ENCODE results near the gene RAPSN.

The RAPSN gene

DNA sequence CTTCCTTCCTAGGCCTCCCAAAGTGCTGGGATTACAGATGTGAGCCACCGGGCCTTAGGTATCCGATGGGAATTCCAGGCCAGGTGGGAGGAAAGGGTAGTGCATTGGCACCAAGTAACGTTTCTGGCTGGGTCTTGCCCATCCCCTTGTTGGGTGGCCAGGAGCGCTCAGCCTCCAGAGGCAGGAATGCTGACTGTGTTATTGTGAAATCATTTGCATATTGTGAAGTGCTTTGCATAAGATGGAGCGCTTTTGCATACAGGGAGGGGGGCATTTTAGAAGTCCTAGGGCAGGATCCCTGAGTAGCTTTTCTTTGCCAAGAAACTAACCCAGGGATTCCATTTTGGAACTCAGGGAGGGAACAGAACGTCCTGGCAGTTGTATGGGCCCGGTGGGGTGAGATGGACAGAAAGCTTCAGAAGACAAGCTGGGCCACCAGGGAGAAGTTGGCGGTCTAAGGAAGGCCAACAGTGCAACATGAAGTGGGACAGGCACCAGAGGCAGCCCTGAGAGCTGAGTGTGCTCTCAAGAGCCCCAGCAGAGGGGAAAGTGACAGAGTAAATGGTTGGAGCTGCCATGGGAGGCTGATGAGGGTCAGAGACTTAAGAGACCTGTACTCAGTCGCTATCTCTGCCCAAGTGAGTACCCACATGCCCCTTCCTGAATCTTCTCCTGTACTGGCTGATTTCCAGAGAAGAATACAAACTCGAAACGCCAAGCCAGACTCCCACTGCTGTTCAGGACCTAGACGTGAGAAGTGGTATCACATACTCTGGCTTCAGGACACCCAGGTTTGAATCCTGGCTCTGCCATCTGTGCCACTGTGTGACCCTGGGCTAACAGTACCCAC lies 41.8 kb downstream of the RAPSN start:
- no peak for FAIRE-seq

DNA sequence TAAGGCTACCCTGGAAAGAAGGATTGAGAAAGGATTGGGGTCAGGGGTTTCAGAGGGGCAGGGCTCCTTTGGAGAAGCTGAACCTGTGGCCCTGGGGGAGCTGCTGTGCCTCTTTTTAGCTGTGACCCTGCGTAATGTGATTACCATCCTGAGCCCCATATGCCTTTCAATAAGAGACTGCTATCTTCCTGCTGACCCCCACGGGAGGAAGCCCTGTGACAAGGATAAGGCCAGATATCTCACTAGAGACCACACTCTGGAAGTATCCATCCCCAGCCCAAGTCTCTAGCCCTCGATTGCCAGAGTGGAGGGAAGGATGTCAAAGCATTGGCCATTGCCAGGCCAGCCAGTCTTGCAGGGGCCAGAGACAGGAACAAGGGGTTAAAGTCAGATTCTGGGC lies 45.4 kb downstream of the RAPSN start:
- no peak for FAIRE-seq

DNA sequence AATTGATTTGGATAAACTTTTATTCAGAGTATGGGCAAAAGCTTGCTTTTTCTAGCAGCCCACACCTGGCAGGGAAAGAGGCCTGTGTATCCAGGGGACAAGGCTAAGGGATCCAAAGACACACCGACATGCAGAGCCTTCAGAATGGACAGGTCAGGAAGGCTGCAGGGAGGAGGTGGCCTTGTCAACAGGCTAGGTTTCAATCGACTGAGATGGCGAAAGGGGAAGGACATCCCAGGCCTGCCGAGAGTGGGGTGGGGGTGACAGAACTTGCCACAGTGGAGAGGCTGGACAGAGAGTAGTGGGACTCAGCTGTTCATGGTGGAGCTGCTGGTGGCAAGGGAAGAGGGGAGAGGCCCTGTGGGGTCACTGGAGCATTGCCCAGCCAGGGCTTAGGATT lies 45.8 kb downstream of the RAPSN start:
- FAIRE-seq, result no peak

DNA sequence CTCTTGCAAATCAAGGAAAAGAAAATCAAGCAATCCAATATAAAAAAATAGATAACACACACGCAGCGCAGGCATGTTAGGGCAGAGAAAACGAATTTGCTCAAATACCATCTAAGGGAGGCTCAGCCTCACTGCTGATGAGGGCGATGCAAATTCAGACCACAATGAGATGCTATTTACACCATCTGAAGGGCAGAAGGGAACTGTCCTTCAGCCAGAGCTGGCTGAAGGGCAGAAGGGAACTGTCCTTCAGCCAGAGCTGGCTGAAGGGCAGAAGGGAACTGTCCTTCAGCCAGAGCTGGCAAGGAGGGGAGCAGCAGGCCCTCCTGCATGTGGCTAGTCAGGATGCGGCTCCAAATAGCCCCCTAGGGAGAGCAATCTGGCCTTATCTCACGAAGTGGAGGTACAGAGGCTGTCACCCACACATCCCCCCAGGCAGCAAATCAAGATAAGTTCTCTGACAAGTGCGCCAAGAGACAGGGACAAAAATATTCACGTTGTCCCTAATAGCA lies 48.1 kb downstream of the RAPSN start:
- FAIRE-seq, result no peak

DNA sequence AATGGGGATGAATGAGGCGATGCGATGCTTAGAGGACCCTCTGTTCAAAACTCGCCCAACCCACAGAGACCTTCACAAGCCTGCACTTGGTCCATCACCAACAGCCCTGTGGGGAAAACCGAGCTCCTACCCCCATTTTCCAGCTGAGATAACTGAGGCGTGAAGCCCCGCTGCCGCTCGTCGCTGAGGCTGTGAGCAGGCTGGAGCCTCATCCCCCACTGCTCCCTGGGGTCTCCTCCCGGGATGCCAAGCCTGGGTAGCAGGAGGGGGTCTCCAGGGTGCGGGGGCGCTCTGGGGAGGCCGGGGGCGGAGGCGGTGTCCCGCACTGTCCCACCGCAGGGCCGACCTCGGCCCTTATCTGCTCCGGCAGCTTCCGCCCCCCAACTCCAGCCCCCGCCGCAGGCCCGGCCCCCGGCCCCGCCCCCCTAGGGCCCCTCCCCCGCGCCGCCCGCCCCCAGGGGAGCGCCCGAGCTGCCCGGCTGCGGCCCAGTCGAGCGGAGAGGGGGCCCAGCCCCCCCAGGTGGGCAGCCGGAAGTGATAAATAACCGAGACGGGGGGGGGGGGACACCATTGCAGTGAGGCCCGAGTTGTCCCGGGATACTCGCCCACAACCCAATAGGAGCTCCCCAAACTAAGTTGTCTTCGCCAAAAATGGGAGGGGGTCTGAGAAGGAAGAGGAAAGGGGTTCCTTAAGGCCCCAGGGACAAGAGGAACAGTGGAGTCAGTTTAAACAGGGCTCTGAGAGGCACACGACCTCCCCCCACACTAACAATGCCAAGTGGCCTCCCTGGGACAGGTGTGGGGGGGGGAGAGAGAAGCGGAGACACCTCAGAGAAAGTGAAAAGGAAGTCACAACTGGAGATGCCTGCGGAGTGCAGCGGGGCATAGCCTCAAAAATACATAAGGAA lies 48.8 kb downstream of the RAPSN start:
- no peak for FAIRE-seq

DNA sequence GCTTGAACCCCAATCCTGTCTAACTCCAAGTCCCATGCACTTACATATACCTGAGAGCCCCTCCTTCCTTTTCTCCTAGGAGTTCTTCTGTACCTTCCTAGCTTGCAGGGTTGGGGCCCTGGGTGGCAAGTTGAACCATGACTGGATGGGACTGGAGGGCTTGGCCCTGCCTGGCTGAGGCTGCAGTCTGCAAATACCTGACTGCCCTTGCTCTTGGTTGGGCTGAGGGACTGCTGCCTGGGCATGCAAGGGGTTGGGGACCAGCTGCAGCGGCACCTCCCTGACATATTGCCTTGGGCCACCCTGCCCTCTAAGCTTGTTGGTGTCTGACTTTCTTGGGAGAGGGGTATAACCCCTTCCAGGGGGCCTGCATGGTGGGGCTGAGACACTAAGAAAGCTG lies 50.4 kb downstream of the RAPSN start:
- FAIRE-seq, result no peak

DNA sequence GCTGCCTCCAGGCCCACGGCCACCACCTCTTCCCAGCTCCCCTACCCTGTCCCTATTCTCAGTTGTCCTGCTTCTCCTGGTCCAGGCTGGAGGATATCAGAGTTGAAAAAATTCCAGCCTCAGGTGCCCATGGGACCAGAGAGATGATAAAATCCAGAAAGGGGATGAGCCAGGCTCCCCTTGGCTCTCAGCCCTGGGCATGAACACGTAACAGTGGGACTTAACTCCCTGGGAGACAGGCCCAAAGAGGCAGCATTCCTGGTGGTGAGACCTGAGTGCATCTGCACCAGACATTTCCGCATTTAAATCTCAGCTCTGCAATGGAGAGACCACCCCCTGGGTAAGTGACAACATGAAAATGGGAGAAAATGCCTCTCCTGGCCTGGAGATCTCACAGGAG lies 50.9 kb downstream of the RAPSN start:
- FAIRE-seq, result no peak

DNA sequence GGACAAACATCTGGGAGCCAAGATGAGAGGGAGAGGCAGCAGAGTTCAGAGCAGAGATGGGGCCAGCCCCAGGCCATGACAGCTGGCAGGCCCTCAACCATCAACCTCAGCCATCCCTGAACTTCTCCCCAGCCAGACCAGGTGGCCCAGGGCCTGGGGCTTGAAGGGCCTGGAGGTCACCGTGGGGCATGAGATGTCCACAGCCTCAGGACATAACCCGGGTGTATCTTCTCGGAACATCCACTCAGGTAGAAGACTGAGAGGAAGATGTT lies 53.0 kb downstream of the RAPSN start:
- no peak for FAIRE-seq

DNA sequence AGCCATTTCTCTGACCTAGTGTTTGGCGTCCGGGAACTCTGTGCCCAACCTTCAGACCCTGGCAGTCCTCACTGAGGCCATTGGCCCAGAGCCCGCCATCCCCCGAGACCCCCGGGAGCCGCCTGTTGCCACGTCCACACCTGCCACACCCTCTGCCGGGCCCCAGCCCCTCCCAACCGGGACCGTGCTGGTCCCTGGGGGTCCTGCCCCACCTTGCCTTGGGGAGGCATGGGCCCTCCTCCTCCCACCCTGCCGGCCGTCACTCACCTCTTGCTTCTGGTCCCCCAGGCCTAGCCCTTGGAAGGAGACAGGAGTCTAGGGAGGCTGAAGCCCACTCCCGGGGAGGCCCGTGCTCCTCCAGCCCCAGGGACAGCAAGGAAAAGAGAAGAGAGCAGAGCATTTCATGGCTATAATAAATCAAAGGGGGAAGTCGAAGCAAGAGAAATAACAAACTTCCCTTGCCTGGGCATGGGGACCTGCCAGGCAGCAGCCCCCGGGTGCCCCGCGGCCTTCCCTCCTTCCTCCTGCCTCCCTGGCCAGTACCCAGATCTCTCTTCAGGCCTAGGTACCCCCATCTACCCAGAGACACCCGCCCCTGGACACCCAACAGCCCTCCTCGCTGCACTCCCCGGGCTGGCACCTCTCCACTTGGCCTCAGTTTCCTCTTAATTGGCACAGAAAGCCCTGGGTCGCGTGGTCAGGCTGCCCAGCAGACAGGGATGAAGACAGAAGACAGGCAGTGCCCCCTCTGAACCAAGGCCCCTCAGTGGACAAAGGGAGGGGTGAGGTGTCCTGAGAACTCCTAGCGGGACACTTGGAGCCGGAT lies 53.5 kb downstream of the RAPSN start:
- no peak for FAIRE-seq

DNA sequence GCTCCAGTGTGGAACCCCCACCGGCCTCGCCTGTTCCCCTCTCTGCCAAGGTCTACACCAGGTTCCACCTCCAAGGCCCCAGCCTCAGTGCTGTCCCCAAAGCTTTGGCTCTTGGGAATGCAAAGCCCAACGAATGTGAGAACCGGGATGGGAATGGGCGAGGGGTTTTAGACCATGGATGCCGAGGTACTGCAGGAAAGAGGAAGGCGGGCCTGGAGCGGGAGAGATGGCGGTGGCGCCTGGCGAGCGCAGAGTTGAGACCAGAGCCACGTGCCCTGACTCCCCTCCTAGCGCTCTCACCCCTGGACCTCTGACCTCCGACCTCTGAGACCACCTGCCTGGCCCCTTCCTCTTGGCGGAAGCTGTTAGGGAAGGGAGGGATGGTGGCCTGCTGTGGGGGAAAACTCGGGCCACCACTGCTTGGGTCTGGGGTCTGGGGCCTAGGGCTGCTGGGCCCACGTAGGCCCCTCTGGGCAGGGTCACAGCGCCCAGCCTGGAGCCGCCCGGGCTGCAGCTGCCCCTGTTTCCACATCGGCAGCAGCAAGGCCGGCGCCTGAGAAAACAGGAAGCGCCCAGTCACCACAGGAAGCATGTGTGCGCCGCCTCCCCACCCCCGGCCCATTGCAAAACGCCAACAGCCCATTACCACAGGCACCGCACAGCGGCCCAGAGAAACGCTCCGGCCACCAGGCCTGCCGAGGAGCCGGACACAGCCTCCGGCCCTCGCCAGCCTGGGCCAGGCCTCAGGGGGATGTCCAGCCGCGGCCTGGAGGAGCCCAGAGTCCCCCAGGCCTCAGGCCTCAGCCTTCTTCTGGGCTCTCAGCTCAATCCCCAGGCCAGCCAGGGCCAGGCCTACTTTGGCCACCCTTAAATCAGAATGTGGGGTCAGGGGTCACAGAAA lies 54.4 kb downstream of the RAPSN start:
- FAIRE-seq, result no peak

DNA sequence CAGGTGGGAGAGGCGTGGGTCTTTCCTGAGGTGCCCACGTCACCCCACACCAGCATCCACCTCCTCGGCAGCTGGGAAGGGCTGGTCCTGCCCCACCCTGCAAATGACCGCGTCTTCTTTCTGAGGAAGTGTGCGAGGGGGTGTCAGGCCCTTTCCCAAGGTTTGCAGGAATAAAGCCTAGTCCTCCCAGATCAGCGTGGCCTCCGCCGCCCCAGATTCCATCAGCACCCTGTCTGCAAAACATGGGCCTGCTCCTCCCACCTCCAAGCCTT lies 55.0 kb downstream of the RAPSN start:
- no peak for FAIRE-seq

DNA sequence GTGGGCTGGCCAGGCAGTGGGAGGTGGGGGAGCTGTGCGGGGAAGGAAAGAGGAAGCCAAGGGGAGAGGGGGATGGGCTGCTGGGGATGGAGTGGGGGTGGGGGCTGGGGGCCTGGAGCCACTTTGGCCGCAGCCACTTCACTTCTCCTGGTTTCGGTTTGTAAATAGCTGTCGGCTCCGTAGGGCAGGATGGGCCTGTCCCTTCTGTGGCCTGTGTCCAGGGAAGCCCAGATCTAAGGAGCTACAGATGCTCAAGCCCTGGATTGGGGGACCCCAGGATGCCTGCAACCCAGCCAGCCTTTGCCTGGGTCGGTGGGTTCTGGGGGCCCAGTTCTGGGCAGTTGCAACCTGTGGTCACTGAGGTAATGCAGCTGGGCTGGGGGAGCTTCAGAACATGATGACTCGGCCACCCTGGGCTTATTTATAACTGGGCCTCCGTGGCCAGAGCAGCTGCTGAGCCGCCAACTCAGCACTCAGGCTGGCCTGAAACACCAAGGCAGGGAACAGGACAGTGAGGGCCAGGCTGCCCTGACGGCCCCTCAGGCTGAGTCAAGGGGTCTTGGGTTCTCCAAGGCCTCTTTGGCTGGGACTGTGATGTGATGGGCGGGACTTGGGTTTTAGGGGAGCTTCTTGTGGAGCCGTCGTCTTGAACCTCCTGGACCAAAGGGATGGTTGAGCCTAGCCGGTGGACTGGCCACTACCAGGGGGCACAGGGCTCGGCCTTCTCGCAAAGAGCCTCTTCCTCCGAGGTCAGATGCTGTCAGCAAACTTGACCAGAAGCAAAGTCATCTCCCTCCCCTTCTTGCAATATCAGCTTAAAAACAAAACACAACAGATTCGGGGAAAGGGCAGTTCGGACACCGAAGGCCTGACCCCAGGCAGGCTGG lies 55.5 kb downstream of the RAPSN start:
- no peak for FAIRE-seq

DNA sequence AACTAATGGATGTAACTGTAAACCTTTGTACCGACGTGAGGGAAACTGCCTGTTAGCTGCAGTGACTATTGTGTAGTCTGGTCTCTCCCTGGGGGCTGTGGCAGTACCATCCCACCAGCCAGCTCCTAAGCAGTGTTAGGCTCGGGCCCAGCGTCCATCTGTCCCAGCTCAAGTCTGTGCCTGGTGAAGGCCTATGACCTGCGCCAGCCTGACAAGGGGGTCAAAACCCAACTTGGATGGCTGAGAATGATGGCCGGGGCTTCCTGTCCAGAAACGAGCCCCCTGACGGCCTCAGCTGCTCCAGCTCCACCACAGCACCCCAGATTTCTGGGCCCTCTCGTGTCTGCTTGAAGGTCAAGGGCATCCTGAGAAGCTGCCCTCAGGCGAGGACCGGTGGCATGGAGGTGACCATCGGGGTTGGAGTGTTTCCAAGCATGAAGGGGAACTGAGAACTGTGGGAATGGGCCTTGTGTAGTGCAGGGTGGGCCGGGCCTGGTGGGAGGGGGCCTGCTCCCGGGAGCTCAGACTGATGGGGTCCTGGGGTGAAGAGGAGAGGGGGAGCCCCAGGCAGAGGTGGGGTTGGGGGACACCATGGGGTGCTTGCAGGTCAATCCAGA lies 56.3 kb downstream of the RAPSN start:
- no peak for FAIRE-seq

DNA sequence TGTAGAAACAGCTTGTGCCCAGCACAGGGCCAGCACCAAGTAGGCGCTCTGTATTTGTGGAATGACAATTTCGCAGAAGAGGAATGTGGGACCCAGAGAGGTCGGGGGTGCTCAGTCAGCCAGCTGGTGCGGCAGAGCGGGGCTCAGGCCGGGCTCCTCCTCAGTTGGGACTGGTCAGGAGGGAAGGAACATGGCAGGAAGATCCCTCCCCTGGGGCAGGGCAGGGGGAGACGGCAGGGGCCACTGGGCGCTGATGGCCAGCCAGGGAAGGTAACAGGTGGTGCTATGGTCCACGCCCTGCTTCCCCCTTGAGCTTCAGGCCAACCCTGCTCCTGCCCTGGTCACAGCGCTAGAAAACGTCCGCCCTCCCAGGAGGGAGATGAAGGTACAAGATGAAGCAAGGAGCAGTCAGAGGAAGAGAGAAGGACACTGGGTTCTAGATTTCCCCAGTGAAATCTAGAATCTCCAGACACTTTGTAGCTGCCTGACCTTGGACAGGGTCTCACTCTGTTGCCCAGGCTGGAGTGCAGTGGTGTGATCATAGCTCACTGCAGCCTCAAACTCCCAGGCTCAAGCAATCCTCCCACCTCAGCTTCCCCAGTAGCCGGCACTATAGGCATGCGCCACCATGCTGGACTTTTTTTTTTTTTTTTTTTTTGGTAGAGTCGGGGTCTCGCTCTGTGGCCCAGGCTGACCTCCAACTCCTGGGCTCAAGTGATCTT lies 57.1 kb downstream of the RAPSN start:
- no peak for FAIRE-seq

DNA sequence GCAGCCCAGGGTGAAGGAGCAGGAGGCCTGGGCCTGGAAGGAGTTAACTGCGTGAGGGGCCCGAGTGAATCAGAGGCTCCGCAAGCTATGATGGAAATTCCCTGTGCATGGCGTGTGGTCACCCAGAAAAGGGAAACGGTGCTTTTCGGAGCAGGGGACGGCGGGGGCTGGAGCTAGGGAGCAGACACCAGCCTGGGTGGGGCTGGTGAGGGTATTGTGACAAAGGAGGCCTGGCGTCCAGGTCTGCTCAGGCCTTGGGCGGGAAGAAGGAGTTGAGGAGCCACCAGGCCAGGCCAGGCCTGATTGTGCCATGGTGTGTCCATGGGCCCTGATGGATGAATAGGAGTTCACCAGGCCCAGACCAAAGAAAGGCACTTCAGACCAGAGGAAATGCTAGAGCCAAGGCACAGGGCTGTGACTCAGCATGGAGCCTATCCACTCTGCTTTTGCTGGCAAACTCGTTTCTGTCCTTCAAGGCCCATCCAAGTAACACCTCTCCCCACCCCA lies 57.8 kb downstream of the RAPSN start:
- no peak for FAIRE-seq

DNA sequence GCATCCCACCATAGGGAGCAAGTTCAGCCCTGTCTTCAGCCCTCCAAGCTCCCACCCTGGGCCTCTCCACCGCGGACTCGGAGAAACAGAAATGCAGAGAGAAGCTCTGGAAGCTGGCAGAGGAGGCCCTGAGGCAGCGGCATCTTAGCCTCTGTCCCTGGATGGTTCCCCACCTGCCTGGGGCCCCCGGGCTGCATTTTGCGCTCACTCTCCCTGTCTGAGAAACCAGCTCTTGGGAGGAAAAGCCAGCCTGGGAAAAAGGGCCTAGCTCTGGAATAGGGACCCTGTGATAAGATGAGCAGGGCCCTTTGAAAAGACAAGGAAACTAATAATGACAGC lies 58.5 kb downstream of the RAPSN start:
- FAIRE-seq, result no peak

DNA sequence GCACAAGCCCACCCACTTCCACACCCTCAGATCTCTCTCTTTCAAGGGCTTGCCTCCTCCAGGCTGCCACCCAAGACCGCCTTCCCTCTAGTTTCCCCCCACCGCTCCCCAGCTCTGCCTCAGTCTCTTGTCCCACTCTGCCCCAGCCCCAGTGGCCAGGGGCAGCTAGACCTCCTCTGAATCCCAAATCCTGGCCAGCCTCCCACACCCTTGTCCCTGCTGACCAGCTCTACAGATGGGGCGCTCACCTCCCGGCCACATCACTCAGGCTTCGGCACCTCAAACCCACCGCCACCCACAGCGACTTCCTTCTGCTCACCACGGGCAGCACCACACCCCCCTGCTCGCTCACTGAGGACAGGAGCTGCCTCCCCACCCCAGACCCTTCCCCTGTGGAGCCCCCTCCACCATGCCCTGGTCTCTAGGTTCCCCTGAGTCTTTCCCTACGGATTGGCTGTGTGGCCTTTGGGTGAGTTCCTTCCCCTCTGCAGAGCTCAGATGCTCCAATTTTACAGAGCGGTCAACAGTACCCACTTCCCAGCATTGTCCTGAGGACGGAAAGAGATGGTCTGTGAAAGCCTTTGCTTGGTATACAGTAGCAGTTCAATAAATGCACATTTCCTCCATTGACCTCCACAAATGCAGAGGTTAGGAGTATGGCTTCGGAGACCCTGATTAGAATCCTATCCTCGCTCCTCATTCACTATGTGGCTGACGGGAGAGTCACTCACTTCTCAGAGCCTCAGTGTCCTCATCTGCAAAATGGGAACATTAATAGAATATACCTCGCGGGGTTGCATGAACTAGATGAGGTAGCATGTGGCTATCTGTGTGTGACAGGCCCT lies 59.1 kb downstream of the RAPSN start:
- no peak for FAIRE-seq

DNA sequence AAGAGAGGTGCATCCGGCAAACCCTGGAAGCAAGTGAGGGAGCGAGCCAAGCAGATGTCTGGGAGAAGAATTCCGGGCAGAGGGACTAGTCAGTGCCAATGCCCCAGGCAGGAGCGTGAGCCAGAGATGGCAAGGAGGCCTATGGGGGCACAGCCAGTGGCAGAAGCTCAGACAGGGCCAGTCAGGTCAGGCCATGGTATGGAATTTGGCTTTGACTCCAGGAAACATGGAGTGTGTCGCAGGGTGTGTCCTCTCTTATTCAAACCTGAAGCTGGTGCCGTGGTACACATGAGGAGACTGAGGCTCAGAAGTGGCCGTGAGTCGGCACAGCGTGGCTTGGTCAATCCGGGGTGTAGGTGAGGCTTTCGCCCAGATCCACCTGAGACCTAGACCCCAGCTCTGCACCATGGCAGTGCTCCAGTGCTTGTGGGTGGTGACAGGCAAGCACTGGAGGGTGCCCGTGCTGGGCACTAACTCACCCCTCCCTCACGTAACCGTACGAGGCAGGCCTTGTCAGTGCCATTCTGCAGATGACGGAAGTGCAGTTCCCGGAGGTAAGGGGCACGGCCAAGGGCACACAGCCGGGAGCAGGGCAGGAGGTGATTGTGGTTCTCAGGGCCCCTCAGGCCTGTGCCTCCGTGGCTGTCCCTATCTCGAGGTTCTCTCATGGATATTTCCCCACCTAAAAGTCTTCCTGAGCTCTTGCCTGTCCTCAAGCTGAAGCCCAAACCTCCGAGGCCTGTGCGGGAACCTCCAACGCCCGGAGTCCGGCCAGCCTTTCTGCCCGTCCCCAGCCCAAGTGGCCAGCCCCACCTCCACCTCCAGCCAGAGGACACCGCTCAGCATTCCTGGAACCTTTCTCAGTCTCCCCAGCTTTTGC lies 60.0 kb downstream of the RAPSN start:
- FAIRE-seq, result no peak

Measured in islet of Langerhans (tissue), 1 donor.